Mesothelial cell of epicardium (in vitro differentiated cells): ENCODE results near the gene AHSA1. TPM values are rescaled to one million over a fixed set of nuclear protein-coding genes. Genes with fewer than 3 reads are reported as not detected.

ENCODE experiments used
- DNase-seq, 2 experiments: peaks; one replicate each; pipeline ENCODE4 v3.0.0; 2021; ENCODE audit warnings: low spot score in 2 of 2; ENCODE audit not compliant: unreplicated experiment in 2 of 2
- H3K27ac Mint-ChIP-seq: 2 replicates; pipeline ENCODE4 v1.8.0; 2021; ENCODE audit warnings: mixed read lengths
- H3K27me3 Mint-ChIP-seq: 2 replicates; pipeline ENCODE4 v1.8.0; 2021; ENCODE audit warnings: low read depth, mixed read lengths
- H3K36me3 Mint-ChIP-seq: 2 replicates; pipeline ENCODE4 v1.8.0; 2021; ENCODE audit warnings: mixed read lengths
- H3K4me1 Mint-ChIP-seq: 2 replicates; pipeline ENCODE4 v1.8.0; 2021; ENCODE audit warnings: mixed read lengths
- H3K4me3 Mint-ChIP-seq: 2 replicates; pipeline ENCODE4 v1.8.0; 2021; ENCODE audit warnings: mild to moderate bottlenecking, moderate library complexity, mixed read lengths
- H3K9me3 Mint-ChIP-seq: 2 replicates; pipeline ENCODE4 v1.8.0; 2021; ENCODE audit warnings: mixed read lengths
- CTCF ChIP-seq: fragments of 200-600 bp; sonication (generic); IDR thresholded peaks from one replicate; pipeline ENCODE4 v1.5.0; 2021; ENCODE audit warnings: antibody characterized with exemption; ENCODE audit not compliant: unreplicated experiment
- total RNA-seq: library from RNA; stranded (reverse); gene quantifications from 3 replicates; pipeline ENCODE4 v1.2.1, GENCODE V29; 2021

The AHSA1 gene
- total RNA-seq, 1 donor from 2014 or later, result 99.9 TPM

- peaks cover 25% of the 10 kb centered on the region for H3K27me3 Mint-ChIP-seq
- no peak for TF ChIP-seq CTCF
- H3K9me3 Mint-ChIP-seq, result peaks cover 5% of the 10 kb centered on the region
- no peak overlapping the region for H3K4me3 Mint-ChIP-seq
- H3K36me3 Mint-ChIP-seq, result peaks cover 10% of the 10 kb centered on the region
- no peaks in the 10 kb centered on the region for H3K4me1 Mint-ChIP-seq
- no peak for DNase-seq
- no peak overlapping the region for H3K27ac Mint-ChIP-seq
Observed at GRCh38 chr14:77503138-77503537, 45.2 kb downstream of the AHSA1 start.

- Mint-ChIP-seq H3K9me3 (peaks cover 5% of the 10 kb centered on the region), H3K27me3 (peaks cover 14% of the 10 kb centered on the region), H3K27ac (no peak overlapping the region), H3K4me1 (no peaks in the 10 kb centered on the region), H3K36me3 (peaks cover 13% of the 10 kb centered on the region), H3K4me3 (no peak overlapping the region)
- no peak for TF ChIP-seq CTCF
- no peak for DNase-seq
Observed at GRCh38 chr14:77505031-77505430, 47.1 kb downstream of the AHSA1 start.

GRCh38 chr14:77507762-77508161 is 49.9 kb downstream of the AHSA1 start:
- no peak overlapping the region for H3K4me3 Mint-ChIP-seq
- no peak overlapping the region for H3K27ac Mint-ChIP-seq
- peaks cover 5% of the 10 kb centered on the region for H3K9me3 Mint-ChIP-seq
- no peak for TF ChIP-seq CTCF
- no peak for DNase-seq
- no peaks in the 10 kb centered on the region for H3K4me1 Mint-ChIP-seq
- H3K27me3 Mint-ChIP-seq, result no peaks in the 10 kb centered on the region
- peaks cover 31% of the 10 kb centered on the region for H3K36me3 Mint-ChIP-seq

GRCh38 chr14:77508249-77508648 is 50.4 kb downstream of the AHSA1 start:
- no peaks in the 10 kb centered on the region for H3K27me3 Mint-ChIP-seq
- H3K36me3 Mint-ChIP-seq, result peaks cover 27% of the 10 kb centered on the region
- TF ChIP-seq CTCF, result no peak
- no peaks in the 10 kb centered on the region for H3K4me1 Mint-ChIP-seq
- no peak for DNase-seq
- H3K4me3 Mint-ChIP-seq, result no peak overlapping the region
- peaks cover 1% of the 10 kb centered on the region for H3K9me3 Mint-ChIP-seq
- no peak overlapping the region for H3K27ac Mint-ChIP-seq

- no peak for DNase-seq
- Mint-ChIP-seq H3K4me3 (no peak overlapping the region), H3K27ac (no peak overlapping the region), H3K4me1 (no peaks in the 10 kb centered on the region), H3K36me3 (peaks cover 25% of the 10 kb centered on the region), H3K9me3 (no peaks in the 10 kb centered on the region), H3K27me3 (no peaks in the 10 kb centered on the region)
- no peak for TF ChIP-seq CTCF
Observed at GRCh38 chr14:77508876-77509275, 51.0 kb downstream of the AHSA1 start.

- Mint-ChIP-seq H3K27me3 (no peaks in the 10 kb centered on the region), H3K4me3 (no peak overlapping the region), H3K9me3 (no peaks in the 10 kb centered on the region), H3K27ac (no peak overlapping the region), H3K36me3 (peaks cover 25% of the 10 kb centered on the region), H3K4me1 (no peaks in the 10 kb centered on the region)
- DNase-seq, result no peak
- no peak for TF ChIP-seq CTCF
Observed at GRCh38 chr14:77509366-77509765, 51.5 kb downstream of the AHSA1 start.
